Dendritic cell treated with granulocyte-macrophage colony-stimulating factor and Interleukin-4, amounts not matched to agents 40 ng/mL and 50 ng/mL, for 4 days (primary cell): ENCODE results near the gene NPTXR.
"Not testable (repeated sequence)": the region's sequence is repeated elsewhere in the genome, so short reads cannot be mapped to it uniquely, and the experiment has no call there.

Source experiments
- H3K27ac Mint-ChIP-seq: one replicate; pipeline ENCODE4 v1.8.0; 2022; ENCODE audit warnings: mild to moderate bottlenecking, mixed read lengths
- H3K27me3 Mint-ChIP-seq: one replicate; pipeline ENCODE4 v1.8.0; 2022; ENCODE audit warnings: mild to moderate bottlenecking, mixed read lengths
- H3K36me3 Mint-ChIP-seq: one replicate; pipeline ENCODE4 v1.8.0; 2022; ENCODE audit warnings: low read depth, mixed read lengths
- H3K4me1 Mint-ChIP-seq: one replicate; pipeline ENCODE4 v1.8.0; 2022; ENCODE audit warnings: low read depth, mixed read lengths
- H3K4me3 Mint-ChIP-seq: one replicate; pipeline ENCODE4 v1.8.0; 2022; ENCODE audit warnings: mild to moderate bottlenecking, moderate library complexity, mixed read lengths
- H3K9me3 Mint-ChIP-seq: one replicate; pipeline ENCODE4 v1.8.0; 2022; ENCODE audit warnings: mixed read lengths
- intact Hi-C: fragments of 100-400 bp; cut with micrococcal nuclease; formaldehyde crosslinking; loops from one replicate; pipeline ENCODE4 v1.15.0; 2022

Gene NPTXR

DNA sequence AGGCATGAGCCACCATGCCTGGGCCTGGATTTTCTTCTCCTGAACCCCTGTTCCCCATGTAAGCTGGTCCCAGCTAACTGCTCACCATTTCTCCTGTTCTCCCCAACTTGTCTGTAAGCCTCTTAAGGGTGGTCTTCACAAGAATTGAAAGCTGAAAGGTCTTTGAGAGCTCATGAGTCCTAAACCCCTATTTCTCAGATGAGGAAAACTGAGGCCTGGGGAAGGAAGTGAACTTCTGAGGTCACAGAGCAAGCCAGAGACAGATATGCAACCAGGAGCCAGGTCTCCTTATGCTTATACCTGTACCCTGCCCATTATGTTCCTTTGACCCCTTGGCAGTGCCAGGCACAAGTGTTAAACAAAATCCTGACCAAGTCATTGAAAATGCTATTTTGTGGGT is 16.3 kb downstream of the NPTXR start:
- Mint-ChIP-seq H3K27me3 (peaks cover 21% of the 10 kb centered on the region), H3K4me1 (peaks cover 12% of the 10 kb centered on the region), H3K27ac (no peak overlapping the region), H3K4me3 (no peak overlapping the region), H3K9me3 (no peaks in the 10 kb centered on the region), H3K36me3 (no peaks in the 10 kb centered on the region)
- intact Hi-C loops: no loop called here

GRCh38 chr22:38826801-38827200 is 17.0 kb downstream of the NPTXR start:
- Mint-ChIP-seq H3K27ac (no peak overlapping the region), H3K9me3 (no peaks in the 10 kb centered on the region), H3K4me3 (no peak overlapping the region), H3K27me3 (peaks cover 21% of the 10 kb centered on the region), H3K4me1 (peaks cover 10% of the 10 kb centered on the region), H3K36me3 (no peaks in the 10 kb centered on the region)
- intact Hi-C loops: no loop called here

GRCh38 chr22:38826386-38826785 is 17.4 kb downstream of the NPTXR start:
- no peaks in the 10 kb centered on the region for H3K36me3 Mint-ChIP-seq
- H3K27me3 Mint-ChIP-seq: peaks cover 26% of the 10 kb centered on the region
- H3K4me1 Mint-ChIP-seq: peaks cover 6% of the 10 kb centered on the region
- no peak overlapping the region for H3K4me3 Mint-ChIP-seq
- intact Hi-C loops: no loop called here
- H3K9me3 Mint-ChIP-seq: no peaks in the 10 kb centered on the region
- no peak overlapping the region for H3K27ac Mint-ChIP-seq

GRCh38 chr22:38824585-38824984 is 19.2 kb downstream of the NPTXR start:
- H3K36me3 Mint-ChIP-seq: no peaks in the 10 kb centered on the region
- H3K27me3 Mint-ChIP-seq: peaks cover 31% of the 10 kb centered on the region
- H3K9me3 Mint-ChIP-seq: no peaks in the 10 kb centered on the region
- no peak overlapping the region for H3K4me3 Mint-ChIP-seq
- intact Hi-C loops: no loop called here
- H3K4me1 Mint-ChIP-seq: no peaks in the 10 kb centered on the region
- H3K27ac Mint-ChIP-seq: no peak overlapping the region

- Mint-ChIP-seq H3K27ac (no peak overlapping the region), H3K36me3 (no peaks in the 10 kb centered on the region), H3K4me3 (no peak overlapping the region), H3K9me3 (no peaks in the 10 kb centered on the region), H3K27me3 (peaks cover 31% of the 10 kb centered on the region), H3K4me1 (no peaks in the 10 kb centered on the region)
- intact Hi-C loops: no loop called here
Observed at GRCh38 chr22:38823637-38824036, 20.2 kb downstream of the NPTXR start.

DNA sequence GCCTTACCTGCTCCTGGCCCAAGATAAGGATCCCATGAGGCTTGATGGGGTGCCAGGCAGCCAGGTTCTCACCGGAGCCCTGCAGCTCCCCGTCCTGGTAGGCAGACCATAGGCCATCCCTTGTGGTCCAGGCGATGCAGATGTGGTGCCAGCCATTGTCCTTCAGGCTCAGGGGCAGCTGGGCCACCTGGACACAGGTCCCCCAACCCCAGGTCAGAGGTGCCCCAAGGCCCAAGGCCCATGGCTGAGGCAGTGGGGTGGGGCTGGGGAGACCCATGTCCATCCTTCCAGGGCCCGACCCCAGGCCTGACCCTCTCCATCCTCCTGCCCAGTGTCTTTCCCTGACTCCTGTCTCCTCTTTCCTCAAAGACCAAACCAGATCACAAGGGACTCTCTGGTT is 20.8 kb downstream of the NPTXR start:
- Mint-ChIP-seq H3K4me3 (no peak overlapping the region), H3K4me1 (no peaks in the 10 kb centered on the region), H3K36me3 (no peaks in the 10 kb centered on the region), H3K27me3 (peaks cover 31% of the 10 kb centered on the region), H3K9me3 (no peaks in the 10 kb centered on the region), H3K27ac (no peak overlapping the region)
- intact Hi-C loops: no loop called here

- peaks cover 40% of the 10 kb centered on the region for H3K27me3 Mint-ChIP-seq
- no peak overlapping the region for H3K27ac Mint-ChIP-seq
- H3K4me1 Mint-ChIP-seq: no peaks in the 10 kb centered on the region
- H3K9me3 Mint-ChIP-seq: no peaks in the 10 kb centered on the region
- no peaks in the 10 kb centered on the region for H3K36me3 Mint-ChIP-seq
- intact Hi-C loops: no loop called here
- no peak overlapping the region for H3K4me3 Mint-ChIP-seq
Observed at GRCh38 chr22:38820020-38820419, 23.8 kb downstream of the NPTXR start.

- intact Hi-C loops: no loop called here
- Mint-ChIP-seq H3K36me3 (no peaks in the 10 kb centered on the region), H3K4me1 (no peaks in the 10 kb centered on the region), H3K27me3 (peaks cover 45% of the 10 kb centered on the region), H3K4me3 (no peak overlapping the region), H3K27ac (no peak overlapping the region), H3K9me3 (no peaks in the 10 kb centered on the region)
Observed at GRCh38 chr22:38819387-38819940, 24.4 kb downstream of the NPTXR start.

- intact Hi-C loops: no loop called here
Observed at GRCh38 chr22:38817196-38817595, 26.6 kb downstream of the NPTXR start.

GRCh38 chr22:38815842-38816241 is 28.0 kb downstream of the NPTXR start:
- no peaks in the 10 kb centered on the region for H3K9me3 Mint-ChIP-seq
- intact Hi-C loops: no loop called here
- H3K27me3 Mint-ChIP-seq: peaks cover 43% of the 10 kb centered on the region
- no peaks in the 10 kb centered on the region for H3K4me1 Mint-ChIP-seq
- H3K4me3 Mint-ChIP-seq: no peak overlapping the region
- H3K36me3 Mint-ChIP-seq: no peaks in the 10 kb centered on the region
- H3K27ac Mint-ChIP-seq: no peak overlapping the region

More at GRCh38 chr22:38817196-38817595, 26.6 kb downstream of the NPTXR start:
- Mint-ChIP-seq H3K27me3 (peaks cover 42% of the 10 kb centered on the region), H3K4me1 (no peaks in the 10 kb centered on the region), H3K9me3 (no peaks in the 10 kb centered on the region), H3K36me3 (no peaks in the 10 kb centered on the region), H3K4me3 (no peak overlapping the region), H3K27ac (no peak overlapping the region)

GRCh38 chr22:38811241-38811640 is 32.6 kb downstream of the NPTXR start:
- Mint-ChIP-seq H3K4me3 (no peak overlapping the region), H3K9me3 (peaks cover 13% of the 10 kb centered on the region), H3K27me3 (peaks cover 37% of the 10 kb centered on the region), H3K36me3 (no peaks in the 10 kb centered on the region), H3K27ac (no peak overlapping the region), H3K4me1 (no peaks in the 10 kb centered on the region)
- intact Hi-C loops: no loop called here

GRCh38 chr22:38805041-38805593 is 38.7 kb downstream of the NPTXR start:
- H3K4me3 Mint-ChIP-seq, H3K36me3 Mint-ChIP-seq, intact Hi-C loops, H3K9me3 Mint-ChIP-seq, H3K4me1 Mint-ChIP-seq, H3K27ac Mint-ChIP-seq: not testable (repeated sequence)
- peaks cover 40% of the 10 kb centered on the region for H3K27me3 Mint-ChIP-seq

DNA sequence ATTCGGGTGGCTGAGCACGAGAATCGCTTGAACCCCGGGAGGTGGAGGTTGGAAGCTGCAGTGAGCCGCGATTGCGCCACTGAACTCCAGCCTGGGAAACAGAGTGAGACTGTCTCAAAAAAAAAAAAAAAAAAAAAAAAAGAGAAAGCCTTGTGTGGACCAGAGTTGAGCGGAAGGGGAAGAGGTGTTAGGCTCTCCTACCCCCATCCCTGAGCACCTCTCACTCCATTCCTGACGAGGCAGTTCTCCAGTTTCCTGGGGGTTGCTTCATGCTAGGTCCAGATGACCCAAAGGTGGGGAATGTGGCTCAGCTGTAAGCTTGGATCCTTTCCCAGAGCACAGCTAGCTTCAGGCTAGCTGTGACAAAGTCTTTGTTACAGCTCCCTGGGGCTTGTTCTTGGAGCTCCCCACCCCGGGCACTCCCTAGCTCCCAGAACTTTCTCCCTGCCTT is 41.1 kb downstream of the NPTXR start:
- no peaks in the 10 kb centered on the region for H3K36me3 Mint-ChIP-seq
- no peaks in the 10 kb centered on the region for H3K4me1 Mint-ChIP-seq
- H3K27ac Mint-ChIP-seq: no peak overlapping the region
- intact Hi-C loops: no loop called here
- H3K9me3 Mint-ChIP-seq: no peaks in the 10 kb centered on the region
- H3K4me3 Mint-ChIP-seq: no peak overlapping the region
- H3K27me3 Mint-ChIP-seq: peaks cover 41% of the 10 kb centered on the region

DNA sequence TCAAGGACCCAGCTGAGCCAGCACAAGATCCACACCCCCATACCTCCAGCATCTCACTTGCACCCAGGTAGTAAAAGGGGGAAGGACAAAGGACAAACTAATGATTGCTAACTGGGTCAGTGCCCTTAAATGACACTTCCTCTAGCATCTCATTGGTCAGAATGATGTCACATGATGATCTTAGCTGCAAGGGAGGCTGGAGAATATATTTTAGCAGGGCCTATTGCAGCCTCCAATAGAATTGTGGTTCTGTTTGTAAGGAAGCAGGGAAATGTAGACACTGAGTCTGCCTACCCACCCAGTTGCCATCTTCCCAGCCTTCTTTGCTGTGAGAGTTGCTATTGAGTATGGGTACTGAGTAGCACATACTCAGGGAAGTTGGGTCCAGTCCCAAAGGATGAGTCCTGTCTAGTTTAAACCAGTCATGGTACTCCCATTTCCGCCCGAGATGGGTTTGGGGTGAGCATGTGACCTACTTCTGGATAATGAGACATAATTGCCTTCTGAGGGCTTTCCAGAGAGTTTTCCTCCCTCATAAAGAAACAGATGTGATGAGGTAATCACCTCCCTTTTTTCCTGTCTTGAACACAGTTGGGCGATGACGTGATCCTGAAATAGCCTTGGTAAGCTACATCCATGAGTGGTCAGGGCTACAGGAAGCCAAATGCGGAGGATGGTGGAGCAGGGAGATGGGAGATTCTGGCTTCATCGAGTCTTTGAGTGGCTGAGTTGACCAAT is 44.4 kb downstream of the NPTXR start:
- intact Hi-C loops: no loop called here
- H3K36me3 Mint-ChIP-seq: no peaks in the 10 kb centered on the region
- no peak overlapping the region for H3K27ac Mint-ChIP-seq
- H3K4me1 Mint-ChIP-seq: no peaks in the 10 kb centered on the region
- H3K27me3 Mint-ChIP-seq: peaks cover 60% of the 10 kb centered on the region
- no peak overlapping the region for H3K4me3 Mint-ChIP-seq
- no peaks in the 10 kb centered on the region for H3K9me3 Mint-ChIP-seq
